H1 (cell line): Measurements from ENCODE around the gene MFAP4. TPM values are rescaled to one million over a fixed set of nuclear protein-coding genes. Genes with fewer than 3 reads are reported as not detected.
A peak's percentile ranks its signal among the peaks of the same experiment; 100 is the strongest.

Experiments used
- CTCF ChIA-PET: fragments of 300-600 bp; sonication (Branson Sonifier 250); formaldehyde crosslinking; loops from one replicate; lab custom pipeline; 2021; ENCODE audit not compliant: partially characterized antibody; lab: Charles Lee
- POLR2A ChIA-PET: fragments of 300-600 bp; sonication (Branson Sonifier 250); formaldehyde crosslinking; loops from one replicate; lab custom pipeline; 2021; ENCODE audit warnings: inconsistent platforms; ENCODE audit not compliant: partially characterized antibody; lab: Charles Lee
- DNase-seq, 2 experiments: peaks; one replicate each; pipeline versions ENCODE4 v3.0.0 to v3.0.0-alpha.2; 2010 to 2022; ENCODE audit warnings: low spot score in 2 of 2, low read depth in 1 of 2, mixed read lengths in 1 of 2
- FAIRE-seq: peaks from 2 replicates; lab custom pipeline; 2011; peaks lifted over from hg19 to GRCh38; lab: Jason Lieb, UNC
- H2AFZ ChIP-seq: 2 replicates; pipeline ENCODE4 v1.8.1; 2012; ENCODE audit warnings: low read length, inconsistent platforms
- H2AK5ac ChIP-seq: 2 replicates; pipeline ENCODE4 v1.6.1; 2013; ENCODE audit warnings: low read depth, low read length
- H2BK120ac ChIP-seq: replicated peaks from 2 replicates; pipeline ENCODE3; 2013; ENCODE audit warnings: low read depth, low read length, inconsistent platforms
- H2BK12ac ChIP-seq: 2 replicates; pipeline ENCODE4 v1.6.1; 2013; ENCODE audit warnings: low read depth, low read length
- H2BK15ac ChIP-seq: 2 replicates; pipeline ENCODE4 v1.6.1; 2013; ENCODE audit warnings: low read length
- H2BK20ac ChIP-seq: 2 replicates; pipeline ENCODE4 v1.6.1; 2013; ENCODE audit warnings: low read length
- H2BK5ac ChIP-seq: 2 replicates; pipeline ENCODE4 v1.6.1; 2013; ENCODE audit warnings: low read depth, low read length
- H3K14ac ChIP-seq: 2 replicates; pipeline ENCODE4 v1.6.1; 2013; ENCODE audit warnings: inconsistent platforms; ENCODE audit not compliant: insufficient read length
- H3K18ac ChIP-seq: 2 replicates; pipeline ENCODE4 v1.6.1; 2013; ENCODE audit warnings: low read length; ENCODE audit errors: extremely low read depth
- H3K23ac ChIP-seq: 2 replicates; pipeline ENCODE4 v1.6.1; 2013; ENCODE audit warnings: inconsistent platforms; ENCODE audit not compliant: insufficient read length
- H3K23me2 ChIP-seq: 2 replicates; pipeline ENCODE4 v1.6.1; 2013; ENCODE audit warnings: low read depth, low read length
- H3K27ac ChIP-seq: 2 replicates; pipeline ENCODE4 v1.6.1; 2011; ENCODE audit warnings: low read depth, low read length, inconsistent platforms
- H3K27me3 ChIP-seq, 4 experiments: replicated peaks in 1 of 4; 1 replicate in 1 of 4; 2 replicates in 3 of 4; pipeline versions ENCODE4 v1.6.1 to v1.8.1; 2011 to 2013; ENCODE audit warnings: low read length in 3 of 4, mild to moderate bottlenecking in 3 of 4, inconsistent platforms in 2 of 4, mixed read lengths in 2 of 4, moderate library complexity in 1 of 4; ENCODE audit not compliant: control insufficient read depth in 3 of 4, insufficient read depth in 3 of 4; ENCODE audit errors: extremely low read depth in 1 of 4
- H3K36me3 ChIP-seq, 4 experiments: 2 replicates each; pipeline versions ENCODE4 v1.6.1 to v1.8.1; 2011 to 2013; ENCODE audit warnings: mild to moderate bottlenecking in 4 of 4, low read length in 3 of 4, moderate library complexity in 2 of 4, control low read depth in 1 of 4, inconsistent platforms in 1 of 4; ENCODE audit not compliant: insufficient read depth in 4 of 4, control insufficient read depth in 2 of 4
- H3K4ac ChIP-seq: replicated peaks from 2 replicates; pipeline ENCODE3; 2013; ENCODE audit warnings: low read length, low read depth, mixed read lengths, inconsistent platforms; ENCODE audit not compliant: insufficient read length
- H3K4me1 ChIP-seq, 4 experiments: replicated peaks in 1 of 4; 1 replicate in 1 of 4; 2 replicates in 3 of 4; pipeline versions ENCODE4 v1.6.1 to v1.8.1; 2011 to 2013; ENCODE audit warnings: low read length in 3 of 4, inconsistent platforms in 2 of 4, mixed read lengths in 1 of 4; ENCODE audit not compliant: insufficient read depth in 4 of 4, control insufficient read depth in 3 of 4
- H3K4me2 ChIP-seq, 2 experiments: 2 replicates each; pipeline versions ENCODE4 v1.6.1 to v1.8.1; 2011 to 2013; ENCODE audit warnings: low read depth in 2 of 2, low read length in 2 of 2, control low read depth in 1 of 2, inconsistent platforms in 1 of 2, mild to moderate bottlenecking in 1 of 2; ENCODE audit not compliant: insufficient read depth in 1 of 2
- H3K4me3 ChIP-seq, 4 experiments: fragments of 200-600, 300-600 bp in 1 of 4; sonication (generic), shearing (Covaris generic), sonication (Bioruptor Twin) in 1 of 4; 2 replicates each; pipeline versions ENCODE4 v1.5.1 to v1.8.1; 2011 to 2016; ENCODE audit warnings: low read length in 4 of 4, low read depth in 3 of 4, control low read depth in 2 of 4, inconsistent platforms in 2 of 4, mild to moderate bottlenecking in 2 of 4, mixed read lengths in 1 of 4, moderate library complexity in 1 of 4; ENCODE audit not compliant: insufficient read depth in 2 of 4; ENCODE audit errors: extremely low read depth in 1 of 4
- H3K56ac ChIP-seq: replicated peaks from 2 replicates; pipeline ENCODE3; 2013; ENCODE audit warnings: low read depth, mild to moderate bottlenecking, mixed read lengths, low read length, inconsistent platforms; ENCODE audit not compliant: insufficient read length
- H3K79me1 ChIP-seq: 2 replicates; pipeline ENCODE4 v1.6.1; 2013; ENCODE audit warnings: low read depth, low read length, control low read depth
- H3K79me2 ChIP-seq, 2 experiments: 2 replicates each; pipeline versions ENCODE4 v1.6.1 to v1.8.1; 2012 to 2013; ENCODE audit warnings: low read length in 2 of 2, mild to moderate bottlenecking in 2 of 2, inconsistent platforms in 1 of 2; ENCODE audit not compliant: insufficient read depth in 2 of 2, control insufficient read depth in 1 of 2
- H3K9ac ChIP-seq, 4 experiments: replicated peaks in 1 of 4; 1 replicate in 1 of 4; 2 replicates in 3 of 4; pipeline versions ENCODE4 v1.6.1 to v1.8.1; 2011 to 2013; ENCODE audit warnings: low read depth in 3 of 4, low read length in 3 of 4, control low read depth in 2 of 4, mild to moderate bottlenecking in 2 of 4, moderate library complexity in 2 of 4, inconsistent platforms in 1 of 4; ENCODE audit errors: extremely low read depth in 1 of 4
- H3K9me3 ChIP-seq, 2 experiments: 2 replicates each; pipeline versions ENCODE4 v1.6.1 to v1.8.1; 2012 to 2013; ENCODE audit warnings: mild to moderate bottlenecking in 2 of 2, moderate library complexity in 2 of 2, control low read depth in 1 of 2, inconsistent platforms in 1 of 2, low read depth in 1 of 2, low read length in 1 of 2, mixed read lengths in 1 of 2; ENCODE audit not compliant: insufficient read depth in 2 of 2
- H4K20me1 ChIP-seq, 2 experiments: replicated peaks in 1 of 2; 2 replicates each; pipeline versions ENCODE3 to v1.8.1; 2011 to 2013; ENCODE audit warnings: inconsistent platforms in 2 of 2, low read length in 2 of 2, mild to moderate bottlenecking in 1 of 2; ENCODE audit not compliant: insufficient read depth in 2 of 2, control insufficient read depth in 1 of 2
- H4K5ac ChIP-seq: 2 replicates; pipeline ENCODE4 v1.6.1; 2013; ENCODE audit warnings: low read length, low read depth, mixed read lengths, inconsistent platforms; ENCODE audit not compliant: insufficient read length
- H4K8ac ChIP-seq: 2 replicates; pipeline ENCODE4 v1.8.0; 2013; ENCODE audit warnings: mild to moderate bottlenecking, moderate library complexity, low read length, inconsistent platforms; ENCODE audit not compliant: insufficient read depth; ENCODE audit errors: extremely low read depth
- H4K91ac ChIP-seq: replicated peaks from 2 replicates; pipeline ENCODE3; 2013; ENCODE audit warnings: low read length, mixed read lengths, inconsistent platforms; ENCODE audit not compliant: insufficient read length
- EP300 ChIP-seq, 2 experiments: IDR thresholded peaks; 1 replicate in 1 of 2; 2 replicates in 1 of 2; pipeline ENCODE4 v1.6.1; 2011 to 2012; ENCODE audit warnings: low read depth in 2 of 2, low read length in 2 of 2, mild to moderate bottlenecking in 2 of 2, borderline replicate concordance in 1 of 2, inconsistent platforms in 1 of 2, moderate library complexity in 1 of 2
- FOSL1 ChIP-seq: IDR thresholded peaks from 2 replicates; pipeline ENCODE4 v1.6.1; 2011; ENCODE audit warnings: mild to moderate bottlenecking, low read depth, low read length, moderate library complexity; ENCODE audit not compliant: insufficient read depth
- NANOG ChIP-seq: IDR thresholded peaks from 2 replicates; pipeline ENCODE4 v1.6.1; 2011; ENCODE audit warnings: low read length, low read depth, mild to moderate bottlenecking, inconsistent platforms; ENCODE audit not compliant: insufficient read depth, poor library complexity, severe bottlenecking
- POU5F1 ChIP-seq: IDR thresholded peaks from 2 replicates; pipeline ENCODE4 v1.6.1; 2011; ENCODE audit warnings: low read depth, mild to moderate bottlenecking, low read length, moderate library complexity
- SAP30 ChIP-seq: fragments of 300-600 bp; sonication (generic); IDR thresholded peaks from 2 replicates; pipeline ENCODE4 v1.7.1; 2012; ENCODE audit warnings: low read length, moderate library complexity, mild to moderate bottlenecking, inconsistent platforms; ENCODE audit not compliant: insufficient read depth, insufficient replicate concordance
- SRF ChIP-seq: IDR thresholded peaks from 2 replicates; pipeline ENCODE4 v1.6.1; 2011; ENCODE audit warnings: mild to moderate bottlenecking, low read depth, low read length, moderate library complexity
- SUZ12 ChIP-seq: fragments of 200-600 bp; sonication (generic); IDR thresholded peaks from 2 replicates; pipeline ENCODE4 v1.6.1; 2012; ENCODE audit warnings: mild to moderate bottlenecking, inconsistent platforms, low read length, moderate library complexity, mixed read lengths
- WGBS, 2 experiments: shearing (Covaris generic) in 1 of 2; methylation state at CpG; one replicate each; pipeline versions ENCODE4 v1.1.6 to v1.1.7; 2013 to 2015; ENCODE audit warnings: low lambda C conversion rate in 2 of 2, mixed read lengths in 2 of 2, inconsistent platforms in 1 of 2, low coverage in 1 of 2, missing lambda C conversion rate in 1 of 2; ENCODE audit not compliant: insufficient replicate concordance in 2 of 2, insufficient coverage in 1 of 2, insufficient read length in 1 of 2; ENCODE audit errors: extremely low coverage in 1 of 2, missing lambda C conversion rate in 1 of 2; 5-methylcytosine and 5-hydroxymethylcytosine counted together
- polyA plus RNA-seq, 7 experiments: library from polyadenylated mRNA; depleted of rRNA in 3 of 7; stranded (reverse) in 5 of 7; unstranded in 2 of 7; fragments of >200 nt in 5 of 7; fragments of 200-250 nt in 2 of 7; gene quantifications; 1 replicate in 5 of 7; 2 replicates in 1 of 7; 4 replicates in 1 of 7; pipeline versions ENCODE4 v1.2.1 to v1.2.3, GENCODE V29; 2011 to 2013; ENCODE audit warnings: missing spikeins in 2 of 7, mixed read lengths in 2 of 7
- total RNA-seq: library from RNA; stranded (reverse); fragmentation: NEBNext Ultra II Directional; extraction: Animal tissue kit (Norgen Biotek cat#: 25700); gene quantifications from 2 replicates; pipeline ENCODE4 v1.2.1, GENCODE V29; 2021
- TF ChIP-seq, protein P1 (sequence below), 3 experiments: IDR thresholded peaks; 1 replicate in 2 of 3; 2 replicates in 1 of 3; pipeline versions ENCODE4 v1.5.1 to v1.6.1; 2011; ENCODE audit warnings: low read length in 3 of 3, mild to moderate bottlenecking in 3 of 3, inconsistent platforms in 2 of 3, low read depth in 1 of 3, moderate library complexity in 1 of 3; ENCODE audit not compliant: insufficient read depth in 1 of 3; ENCODE audit errors: control extremely low read depth in 1 of 3

The MFAP4 gene
- total and polyA plus RNA-seq, 2 of the 8 experiments (the other 6 are each of a cell fraction or from before 2014, with no cell fraction given): 3.1 to 3.6 TPM

DNA sequence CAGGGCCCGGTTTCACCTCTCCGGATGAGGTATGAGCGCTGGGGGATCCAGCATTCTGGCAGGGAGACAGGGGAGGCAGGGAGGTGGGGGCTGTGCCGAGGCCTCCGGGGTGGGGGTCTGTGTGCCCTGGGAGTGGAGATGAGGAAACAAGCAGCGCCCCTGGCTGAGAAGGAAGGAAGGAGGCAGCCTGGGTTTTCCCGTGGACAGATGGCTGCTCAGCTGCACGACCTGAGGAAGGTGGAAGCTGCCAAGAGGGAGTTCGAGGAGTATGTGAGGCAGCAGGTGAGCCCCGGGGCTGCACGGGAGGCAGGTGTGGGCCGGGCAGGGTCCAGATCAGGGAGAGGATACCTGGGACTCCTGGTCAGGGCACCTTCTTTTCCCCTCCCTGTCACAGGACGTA lies 28.3 kb upstream of the MFAP4 start:
- H2BK5ac ChIP-seq: no peak overlapping the region
- no peak overlapping the region for H3K9ac ChIP-seq
- no peaks in the 10 kb centered on the region for H3K9me3 ChIP-seq
- H4K5ac ChIP-seq: no peak overlapping the region
- H3K27ac ChIP-seq: no peak overlapping the region
- no peaks in the 10 kb centered on the region for H3K23me2 ChIP-seq
- H3K79me2 ChIP-seq: no peaks in the 10 kb centered on the region
- H3K4me3 ChIP-seq: no peak overlapping the region
- no peak overlapping the region for H2AK5ac ChIP-seq
- H4K8ac ChIP-seq: no peak overlapping the region; the same call in 1 of the 2 replicates
- peaks cover 0 to 6% (median under 1%) of the 10 kb centered on the region in 4 experiments; a peak in 2 of 7 replicates for H3K27me3 ChIP-seq
- no peaks in the 10 kb centered on the region for H3K36me3 ChIP-seq
- no peak overlapping the region for H3K4me2 ChIP-seq
- H2BK20ac ChIP-seq: no peak overlapping the region
- H3K18ac ChIP-seq: no peak overlapping the region
- H3K4me1 ChIP-seq: peaks cover 0 to 10% (median 6%) of the 10 kb centered on the region in 4 experiments; a peak in 4 of 7 replicates
- TF ChIP-seq FOSL1 (no peak), NANOG (no peak), EP300 (IDR thresholded peaks at IDR 0.05; ENCODE audit: borderline replicate concordance in 1 of 2, low read depth in 2 of 2, low read length in 2 of 2) (no peak), POU5F1 (no peak), SUZ12 (no peak), SRF (no peak), SAP30 (no peak)
- TF ChIP-seq, protein P1, sequence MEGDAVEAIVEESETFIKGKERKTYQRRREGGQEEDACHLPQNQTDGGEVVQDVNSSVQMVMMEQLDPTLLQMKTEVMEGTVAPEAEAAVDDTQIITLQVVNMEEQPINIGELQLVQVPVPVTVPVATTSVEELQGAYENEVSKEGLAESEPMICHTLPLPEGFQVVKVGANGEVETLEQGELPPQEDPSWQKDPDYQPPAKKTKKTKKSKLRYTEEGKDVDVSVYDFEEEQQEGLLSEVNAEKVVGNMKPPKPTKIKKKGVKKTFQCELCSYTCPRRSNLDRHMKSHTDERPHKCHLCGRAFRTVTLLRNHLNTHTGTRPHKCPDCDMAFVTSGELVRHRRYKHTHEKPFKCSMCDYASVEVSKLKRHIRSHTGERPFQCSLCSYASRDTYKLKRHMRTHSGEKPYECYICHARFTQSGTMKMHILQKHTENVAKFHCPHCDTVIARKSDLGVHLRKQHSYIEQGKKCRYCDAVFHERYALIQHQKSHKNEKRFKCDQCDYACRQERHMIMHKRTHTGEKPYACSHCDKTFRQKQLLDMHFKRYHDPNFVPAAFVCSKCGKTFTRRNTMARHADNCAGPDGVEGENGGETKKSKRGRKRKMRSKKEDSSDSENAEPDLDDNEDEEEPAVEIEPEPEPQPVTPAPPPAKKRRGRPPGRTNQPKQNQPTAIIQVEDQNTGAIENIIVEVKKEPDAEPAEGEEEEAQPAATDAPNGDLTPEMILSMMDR (IDR thresholded peaks at IDR 0.05; ENCODE audit: control extremely low read depth in 1 of 3, insufficient read depth in 1 of 3, low read depth in 1 of 3, low read length in 3 of 3): peak in 1 of 3 experiments; percentile 0; a peak in 1 of 4 replicates
- no peak overlapping the region for H2BK120ac ChIP-seq
- no peak overlapping the region for H2AFZ ChIP-seq
- H2BK15ac ChIP-seq: no peak overlapping the region
- H3K79me1 ChIP-seq: no peaks in the 10 kb centered on the region
- 93% methylated on average over 8 of the region's 13 CpGs; no CpG with 5 or more reads in 1 of the 2 experiments for WGBS, 2 experiments
- CTCF ChIA-PET: interaction anchor here (0.7 to 1.6 kb wide), 3 partner anchors 8 to 23 kb away, joined by 3 to 5 read pairs (median 3); no protein-coding TSS in a partner anchor
- H2BK12ac ChIP-seq: no peak overlapping the region; the same call in 1 of the 2 replicates
- H3K14ac ChIP-seq: no peak overlapping the region
- H4K20me1 ChIP-seq: no peaks in the 10 kb centered on the region
- POLR2A ChIA-PET: interaction anchor here (0.8 kb wide), 1 partner anchor 31 kb away, joined by 3 read pairs; no protein-coding TSS in a partner anchor
- H4K91ac ChIP-seq: no peak overlapping the region
- FAIRE-seq (no peak), DNase-seq (no peak)
- no peak overlapping the region for H3K23ac ChIP-seq
- no peak overlapping the region for H3K56ac ChIP-seq
- no peak overlapping the region for H3K4ac ChIP-seq
